HFFc6 (cell line): ENCODE results near the gene SIPA1L3. TPM values are rescaled to one million over a fixed set of nuclear protein-coding genes. Genes with fewer than 3 reads are reported as not detected.

Experiments used
- DNase-seq: peaks from one replicate; pipeline ENCODE4 v3.0.0-alpha.2; 2018
- H3K27ac Mint-ChIP-seq: 2 replicates; pipeline ENCODE4 v1.8.0; 2020; ENCODE audit warnings: mild to moderate bottlenecking, mixed read lengths
- H3K27me3 Mint-ChIP-seq: 2 replicates; pipeline ENCODE4 v1.8.0; 2021; ENCODE audit warnings: mild to moderate bottlenecking, moderate library complexity, mixed read lengths; ENCODE audit not compliant: insufficient read depth
- H3K36me3 Mint-ChIP-seq: 2 replicates; pipeline ENCODE4 v1.8.0; 2021; ENCODE audit warnings: low read depth, mixed read lengths
- H3K4me1 Mint-ChIP-seq: 2 replicates; pipeline ENCODE4 v1.8.0; 2020; ENCODE audit warnings: low read depth, mixed read lengths
- H3K4me3 Mint-ChIP-seq: 2 replicates; pipeline ENCODE4 v1.8.0; 2020; ENCODE audit warnings: mild to moderate bottlenecking, moderate library complexity, mixed read lengths
- H3K9me3 Mint-ChIP-seq: 2 replicates; pipeline ENCODE4 v1.8.0; 2020; ENCODE audit warnings: mild to moderate bottlenecking, mixed read lengths
- total RNA-seq, 6 experiments: library from RNA; stranded (reverse); fragmentation: NEBNext Ultra II Directional; extraction: Animal tissue kit (Norgen Biotek cat#: 25700); gene quantifications; 2 replicates in 1 of 6; 3 replicates in 5 of 6; pipeline ENCODE4 v1.2.3, GENCODE V29; 2021
- TF ChIP-seq, protein P1 (sequence below): fragments of 200-600 bp; sonication (generic); IDR thresholded peaks from 2 replicates; pipeline ENCODE4 v1.5.0; 2021; ENCODE audit warnings: antibody characterized with exemption, mild to moderate bottlenecking

SIPA1L3 gene
- total RNA-seq, 6 experiments from 2014 or later = 34.0 to 46.7 (median 41.8) TPM

DNA sequence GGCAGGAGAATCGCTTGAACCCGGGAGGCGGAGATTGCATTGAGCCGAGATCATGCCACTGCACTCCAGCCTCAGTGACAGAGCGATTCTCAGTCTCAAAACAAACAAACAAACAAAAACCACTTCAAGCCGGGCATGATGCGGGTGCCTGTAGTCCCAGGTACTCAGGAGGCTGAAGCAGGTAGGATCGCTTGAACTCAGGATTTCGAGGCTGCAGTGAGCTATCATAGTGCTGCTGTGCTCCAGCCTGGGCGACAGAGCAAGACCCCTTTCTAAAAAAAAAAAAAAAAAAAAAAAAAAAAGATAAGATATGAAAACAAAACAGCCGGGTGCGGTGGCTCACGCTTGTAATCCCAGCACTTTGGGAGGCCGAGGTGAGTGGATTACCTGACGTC lies 336.3 kb downstream of the SIPA1L3 start:
- no peak for DNase-seq
- Mint-ChIP-seq H3K4me1 (peaks cover 25% of the 10 kb centered on the region), H3K27me3 (peaks cover 5% of the 10 kb centered on the region; the same call in 1 of the 2 replicates), H3K4me3 (peak overlapping the region; percentile 88), H3K9me3 (no peaks in the 10 kb centered on the region), H3K36me3 (no peaks in the 10 kb centered on the region), H3K27ac (no peak overlapping the region)
- TF ChIP-seq, protein P1, sequence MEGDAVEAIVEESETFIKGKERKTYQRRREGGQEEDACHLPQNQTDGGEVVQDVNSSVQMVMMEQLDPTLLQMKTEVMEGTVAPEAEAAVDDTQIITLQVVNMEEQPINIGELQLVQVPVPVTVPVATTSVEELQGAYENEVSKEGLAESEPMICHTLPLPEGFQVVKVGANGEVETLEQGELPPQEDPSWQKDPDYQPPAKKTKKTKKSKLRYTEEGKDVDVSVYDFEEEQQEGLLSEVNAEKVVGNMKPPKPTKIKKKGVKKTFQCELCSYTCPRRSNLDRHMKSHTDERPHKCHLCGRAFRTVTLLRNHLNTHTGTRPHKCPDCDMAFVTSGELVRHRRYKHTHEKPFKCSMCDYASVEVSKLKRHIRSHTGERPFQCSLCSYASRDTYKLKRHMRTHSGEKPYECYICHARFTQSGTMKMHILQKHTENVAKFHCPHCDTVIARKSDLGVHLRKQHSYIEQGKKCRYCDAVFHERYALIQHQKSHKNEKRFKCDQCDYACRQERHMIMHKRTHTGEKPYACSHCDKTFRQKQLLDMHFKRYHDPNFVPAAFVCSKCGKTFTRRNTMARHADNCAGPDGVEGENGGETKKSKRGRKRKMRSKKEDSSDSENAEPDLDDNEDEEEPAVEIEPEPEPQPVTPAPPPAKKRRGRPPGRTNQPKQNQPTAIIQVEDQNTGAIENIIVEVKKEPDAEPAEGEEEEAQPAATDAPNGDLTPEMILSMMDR = no peak

DNA sequence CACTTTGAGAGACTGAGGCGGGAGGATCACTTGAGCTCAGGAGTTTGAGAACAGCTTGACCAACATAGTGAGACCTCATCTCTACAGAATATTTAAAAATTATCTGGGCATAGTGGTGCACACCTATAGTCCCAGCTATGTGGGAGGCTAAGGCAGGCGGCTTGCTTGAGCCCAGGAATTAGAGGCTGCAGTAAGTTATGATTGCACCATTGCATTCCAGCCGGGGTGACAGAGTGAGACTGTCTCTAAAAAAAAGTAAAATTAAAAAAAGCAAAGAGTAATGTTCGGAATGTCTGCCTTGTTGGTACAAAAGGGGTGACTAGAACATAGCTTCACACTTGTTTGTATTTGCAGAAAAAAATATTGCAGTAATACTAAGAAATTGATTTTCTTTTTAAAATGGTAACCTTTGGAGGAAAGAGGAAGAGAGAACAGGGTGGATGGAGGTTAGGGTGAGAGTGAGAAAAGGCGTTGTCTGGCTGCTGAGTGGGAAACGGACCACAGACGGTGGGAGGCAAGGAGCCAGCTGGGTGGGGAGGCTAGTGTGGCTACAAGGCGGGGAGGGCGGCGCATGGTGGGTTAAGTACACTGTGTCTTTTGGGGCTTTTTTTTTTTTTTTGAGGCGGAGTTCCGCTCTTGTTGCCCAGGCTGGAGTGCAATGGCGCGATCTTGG lies 339.0 kb downstream of the SIPA1L3 start:
- TF ChIP-seq, protein P1 = no peak
- no peaks in the 10 kb centered on the region; the same call in 1 of the 2 replicates for H3K27me3 Mint-ChIP-seq
- no peak overlapping the region; the same call in 1 of the 2 replicates for H3K4me3 Mint-ChIP-seq
- no peak overlapping the region for H3K27ac Mint-ChIP-seq
- no peak for DNase-seq
- no peaks in the 10 kb centered on the region for H3K9me3 Mint-ChIP-seq
- no peaks in the 10 kb centered on the region for H3K36me3 Mint-ChIP-seq
- H3K4me1 Mint-ChIP-seq = peaks cover 21% of the 10 kb centered on the region

DNA sequence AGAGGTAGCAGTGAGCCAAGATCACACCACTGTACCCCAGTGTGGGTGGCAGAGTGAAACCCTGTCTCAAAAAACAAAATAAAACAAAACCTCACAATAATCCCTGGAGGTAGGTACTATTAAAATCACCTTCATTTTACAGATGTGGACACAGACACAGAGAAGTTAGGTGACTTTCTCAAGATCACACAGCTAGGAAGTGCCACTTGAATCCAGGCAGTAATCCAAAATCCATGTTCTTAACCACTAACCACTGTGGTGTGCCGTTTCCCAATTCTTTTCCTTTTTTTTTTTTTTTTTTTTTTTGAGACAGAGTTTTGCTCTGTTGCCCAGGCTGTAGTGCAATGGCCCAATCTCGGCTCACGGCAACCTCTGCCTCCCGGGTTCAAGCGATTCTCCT lies 340.1 kb downstream of the SIPA1L3 start:
- Mint-ChIP-seq H3K9me3 (no peaks in the 10 kb centered on the region), H3K4me3 (no peak overlapping the region), H3K36me3 (no peaks in the 10 kb centered on the region), H3K27me3 (peaks cover 2% of the 10 kb centered on the region), H3K27ac (no peak overlapping the region), H3K4me1 (peaks cover 32% of the 10 kb centered on the region)
- TF ChIP-seq, protein P1 = no peak
- DNase-seq = no peak

DNA sequence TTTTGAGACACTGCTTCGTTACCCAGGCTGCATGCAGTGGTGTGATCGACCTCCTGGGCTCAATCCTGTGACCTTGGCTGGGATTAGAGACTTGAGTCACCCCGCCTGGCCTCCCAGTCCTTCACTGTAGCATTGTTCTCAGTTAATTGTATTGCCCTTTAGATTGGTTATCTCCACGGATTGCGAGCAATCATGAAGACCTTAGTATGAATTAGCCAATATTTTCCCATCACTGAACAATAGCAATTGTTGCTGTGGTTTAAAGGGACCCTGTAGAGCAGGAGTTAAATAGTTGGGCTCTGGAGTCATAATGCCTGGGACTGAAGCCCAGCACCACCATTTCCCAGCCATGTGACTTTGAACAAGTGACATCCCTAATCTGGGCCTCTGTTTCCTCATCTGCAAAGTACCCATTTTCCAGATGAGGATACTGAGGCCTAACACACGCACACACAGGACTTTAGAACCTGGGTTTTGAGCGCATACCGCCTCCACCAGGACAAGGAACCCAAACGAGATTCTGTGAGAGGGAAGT lies 340.8 kb downstream of the SIPA1L3 start:
- TF ChIP-seq, protein P1 = no peak
- Mint-ChIP-seq H3K4me1 (peaks cover 38% of the 10 kb centered on the region), H3K36me3 (no peaks in the 10 kb centered on the region), H3K9me3 (no peaks in the 10 kb centered on the region), H3K4me3 (no peak overlapping the region), H3K27me3 (peaks cover 2% of the 10 kb centered on the region), H3K27ac (no peak overlapping the region)
- DNase-seq = no peak

DNA sequence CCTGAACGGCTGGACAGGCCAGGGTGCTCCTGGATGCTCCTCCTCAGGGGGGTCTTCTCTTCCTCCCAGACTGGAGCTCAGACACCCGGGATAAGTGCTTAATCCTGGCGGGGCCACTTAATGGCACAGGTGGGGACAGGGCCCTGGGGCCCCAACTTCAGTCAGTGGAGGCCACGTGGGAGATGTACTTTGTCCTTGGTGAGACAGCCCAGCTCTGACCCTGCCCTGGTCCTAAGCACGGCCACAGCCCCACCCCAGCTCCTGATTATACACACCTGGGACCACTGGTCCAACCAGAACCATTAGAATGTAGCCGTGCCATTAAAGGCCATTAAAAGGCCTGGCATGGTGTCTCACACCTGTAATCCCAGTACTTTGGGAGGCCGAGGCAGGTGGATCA lies 341.4 kb downstream of the SIPA1L3 start:
- peaks cover 2% of the 10 kb centered on the region for H3K27me3 Mint-ChIP-seq
- H3K9me3 Mint-ChIP-seq = no peaks in the 10 kb centered on the region
- no peak for DNase-seq
- no peak overlapping the region for H3K27ac Mint-ChIP-seq
- H3K4me3 Mint-ChIP-seq = no peak overlapping the region
- H3K36me3 Mint-ChIP-seq = no peaks in the 10 kb centered on the region
- TF ChIP-seq, protein P1 = no peak
- H3K4me1 Mint-ChIP-seq = peaks cover 38% of the 10 kb centered on the region
